ENCODE measurements around the gene PERM1.
"Not testable (repeated sequence)": the region's sequence is repeated elsewhere in the genome, so short reads cannot be mapped to it uniquely, and the experiment has no call there.

Gene PERM1

DNA sequence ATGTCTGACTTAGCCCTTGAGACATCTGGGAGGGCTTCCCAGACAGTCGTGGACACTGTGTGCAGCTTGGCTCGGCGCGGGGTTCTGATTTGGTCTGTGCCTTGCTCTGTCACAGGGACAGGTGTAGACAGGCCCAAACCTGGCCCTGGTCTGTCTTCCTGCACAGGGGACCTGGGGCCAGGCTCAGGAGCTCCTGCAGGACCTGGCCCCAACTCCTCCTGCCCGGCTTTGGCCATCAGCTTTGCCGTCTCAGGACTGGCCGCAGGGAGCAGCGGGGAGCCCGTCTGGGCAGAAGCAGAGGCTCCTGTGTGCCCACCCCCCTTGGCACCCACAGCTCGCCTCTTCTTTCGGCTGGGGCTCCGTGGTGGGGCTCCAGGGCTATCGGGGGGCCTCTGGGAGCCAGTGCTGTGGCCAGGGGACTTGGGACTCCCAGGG, 1.7 kb downstream of the PERM1 start:
- peaks cover 38% of the 10 kb centered on the region for H3K27me3 ChIP-seq (ENCODE audit: insufficient read depth, low read length)
- no peaks in the 10 kb centered on the region for H3K9me3 ChIP-seq (ENCODE audit: insufficient read depth, low read depth, low read length)
- H3K27ac ChIP-seq (ENCODE audit: low read length): no peak overlapping the region
- H3K4me3 ChIP-seq (ENCODE audit: low read length): no peak overlapping the region
- no peaks in the 10 kb centered on the region for H3K4me1 ChIP-seq (ENCODE audit: insufficient read depth, low read length)
- no peak overlapping the region for H3K9ac ChIP-seq (ENCODE audit: low read depth, low read length)
- no peaks in the 10 kb centered on the region for H3K36me3 ChIP-seq (ENCODE audit: insufficient read depth, low read depth, low read length)

- Histone ChIP-seq H3K9ac (ENCODE audit: low read depth, low read length) (no peak overlapping the region), H3K9me3 (ENCODE audit: insufficient read depth, low read depth, low read length) (no peaks in the 10 kb centered on the region), H3K36me3 (ENCODE audit: insufficient read depth, low read depth, low read length) (no peaks in the 10 kb centered on the region), H3K27ac (ENCODE audit: low read length) (no peak overlapping the region), H3K4me1 (ENCODE audit: insufficient read depth, low read length) (no peaks in the 10 kb centered on the region), H3K4me3 (ENCODE audit: low read length) (no peak overlapping the region), H3K27me3 (ENCODE audit: insufficient read depth, low read length) (peaks cover 36% of the 10 kb centered on the region)
Measured at GRCh38 chr1:979744-980072, 2.2 kb downstream of the PERM1 start.

- Histone ChIP-seq H3K9me3 (ENCODE audit: insufficient read depth, low read depth, low read length) (no peaks in the 10 kb centered on the region), H3K4me3 (ENCODE audit: low read length) (no peak overlapping the region), H3K36me3 (ENCODE audit: insufficient read depth, low read depth, low read length) (no peaks in the 10 kb centered on the region), H3K27me3 (ENCODE audit: insufficient read depth, low read length) (peaks cover 40% of the 10 kb centered on the region), H3K27ac (ENCODE audit: low read length) (no peak overlapping the region), H3K4me1 (ENCODE audit: insufficient read depth, low read length) (no peaks in the 10 kb centered on the region), H3K9ac (ENCODE audit: low read depth, low read length) (no peak overlapping the region)
Measured at GRCh38 chr1:978835-979743, 2.8 kb downstream of the PERM1 start.

DNA sequence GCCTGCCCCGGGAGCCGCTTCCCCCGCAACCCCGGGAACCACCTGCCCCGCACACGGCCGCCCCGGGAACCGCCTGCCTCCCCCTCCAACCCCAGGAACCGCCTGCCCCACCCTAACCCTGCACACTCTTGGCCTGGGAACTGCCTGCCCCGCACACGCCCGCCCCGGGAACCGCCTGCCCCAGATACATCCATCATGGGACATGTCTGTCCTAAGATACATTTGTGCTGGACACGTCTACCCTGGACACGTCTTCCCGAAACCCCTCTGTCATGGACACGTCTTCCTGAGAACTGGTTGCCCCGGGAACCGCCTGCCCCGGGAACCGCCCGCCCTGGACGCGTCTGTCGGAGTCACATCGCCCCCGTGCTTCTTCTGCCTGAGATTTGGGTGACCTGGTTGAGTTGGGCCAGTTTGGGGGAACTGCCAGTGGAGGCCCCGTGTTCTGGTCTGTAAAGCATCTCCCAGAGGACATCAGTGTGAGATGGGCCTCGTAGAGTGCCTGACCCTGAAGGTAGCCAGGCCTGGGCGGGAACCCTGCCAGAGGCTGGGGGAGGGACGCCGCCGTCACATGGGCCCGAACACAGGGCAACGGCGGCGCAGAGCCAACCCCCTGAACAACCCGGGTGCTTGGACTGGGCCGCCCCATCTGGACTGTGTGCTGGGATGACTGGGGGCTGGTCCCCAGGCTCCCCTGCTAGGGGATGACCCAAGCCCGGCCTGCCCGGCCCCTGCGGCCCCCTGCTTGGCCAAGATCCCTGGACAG, 3.6 kb downstream of the PERM1 start:
- no peaks in the 10 kb centered on the region for H3K9me3 ChIP-seq (ENCODE audit: insufficient read depth, low read depth, low read length)
- no peak overlapping the region for H3K9ac ChIP-seq (ENCODE audit: low read depth, low read length)
- no peaks in the 10 kb centered on the region for H3K4me1 ChIP-seq (ENCODE audit: insufficient read depth, low read length)
- no peak overlapping the region for H3K27ac ChIP-seq (ENCODE audit: low read length)
- no peak overlapping the region for H3K4me3 ChIP-seq (ENCODE audit: low read length)
- H3K36me3 ChIP-seq (ENCODE audit: insufficient read depth, low read depth, low read length): no peaks in the 10 kb centered on the region
- peaks cover 33% of the 10 kb centered on the region for H3K27me3 ChIP-seq (ENCODE audit: insufficient read depth, low read length)

- H3K4me1 ChIP-seq (ENCODE audit: insufficient read depth, low read length); H3K9ac ChIP-seq (ENCODE audit: low read depth, low read length); H3K9me3 ChIP-seq (ENCODE audit: insufficient read depth, low read depth, low read length); H3K36me3 ChIP-seq (ENCODE audit: insufficient read depth, low read depth, low read length); H3K27ac ChIP-seq (ENCODE audit: low read length); H3K4me3 ChIP-seq (ENCODE audit: low read length): not testable (repeated sequence)
- peaks cover 28% of the 10 kb centered on the region for H3K27me3 ChIP-seq (ENCODE audit: insufficient read depth, low read length)
Measured at GRCh38 chr1:976791-977190, 5.1 kb downstream of the PERM1 start.

- no peaks in the 10 kb centered on the region for H3K36me3 ChIP-seq (ENCODE audit: insufficient read depth, low read depth, low read length)
- H3K9ac ChIP-seq (ENCODE audit: low read depth, low read length): no peak overlapping the region
- H3K4me3 ChIP-seq (ENCODE audit: low read length): peak overlapping the region; percentile 50; the same call in 1 of the 2 replicates
- H3K4me1 ChIP-seq (ENCODE audit: insufficient read depth, low read length): no peaks in the 10 kb centered on the region
- H3K27me3 ChIP-seq (ENCODE audit: insufficient read depth, low read length): peaks cover 28% of the 10 kb centered on the region
- H3K27ac ChIP-seq (ENCODE audit: low read length): no peak overlapping the region
- no peaks in the 10 kb centered on the region for H3K9me3 ChIP-seq (ENCODE audit: insufficient read depth, low read depth, low read length)
Measured at GRCh38 chr1:975896-976683, 5.8 kb downstream of the PERM1 start.

DNA sequence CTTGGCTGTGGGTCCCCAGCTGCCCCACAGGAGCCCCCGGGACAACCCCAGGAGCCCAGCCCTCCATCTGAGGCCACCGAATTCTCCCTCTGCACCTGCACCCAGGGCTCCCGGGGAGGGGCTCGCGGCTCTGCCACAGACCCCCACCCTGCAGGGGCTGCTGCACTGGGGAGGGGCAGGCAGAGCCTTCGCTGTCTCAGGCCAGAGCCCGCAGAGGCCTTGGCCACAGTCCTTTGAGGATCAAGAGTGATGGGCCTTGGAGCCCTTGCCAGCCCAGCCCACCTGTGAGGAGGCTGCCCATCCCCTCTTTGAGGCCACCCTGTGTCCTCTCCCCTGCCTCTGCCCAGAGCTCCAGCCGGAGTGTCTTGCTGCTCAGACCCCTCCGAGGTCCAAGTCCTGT, 6.5 kb downstream of the PERM1 start:
- H3K9me3 ChIP-seq (ENCODE audit: insufficient read depth, low read depth, low read length): no peaks in the 10 kb centered on the region
- peaks cover 31% of the 10 kb centered on the region for H3K27me3 ChIP-seq (ENCODE audit: insufficient read depth, low read length)
- H3K4me3 ChIP-seq (ENCODE audit: low read length): no peak overlapping the region
- no peaks in the 10 kb centered on the region for H3K4me1 ChIP-seq (ENCODE audit: insufficient read depth, low read length)
- no peak overlapping the region for H3K9ac ChIP-seq (ENCODE audit: low read depth, low read length)
- H3K36me3 ChIP-seq (ENCODE audit: insufficient read depth, low read depth, low read length): no peaks in the 10 kb centered on the region
- H3K27ac ChIP-seq (ENCODE audit: low read length): no peak overlapping the region

DNA sequence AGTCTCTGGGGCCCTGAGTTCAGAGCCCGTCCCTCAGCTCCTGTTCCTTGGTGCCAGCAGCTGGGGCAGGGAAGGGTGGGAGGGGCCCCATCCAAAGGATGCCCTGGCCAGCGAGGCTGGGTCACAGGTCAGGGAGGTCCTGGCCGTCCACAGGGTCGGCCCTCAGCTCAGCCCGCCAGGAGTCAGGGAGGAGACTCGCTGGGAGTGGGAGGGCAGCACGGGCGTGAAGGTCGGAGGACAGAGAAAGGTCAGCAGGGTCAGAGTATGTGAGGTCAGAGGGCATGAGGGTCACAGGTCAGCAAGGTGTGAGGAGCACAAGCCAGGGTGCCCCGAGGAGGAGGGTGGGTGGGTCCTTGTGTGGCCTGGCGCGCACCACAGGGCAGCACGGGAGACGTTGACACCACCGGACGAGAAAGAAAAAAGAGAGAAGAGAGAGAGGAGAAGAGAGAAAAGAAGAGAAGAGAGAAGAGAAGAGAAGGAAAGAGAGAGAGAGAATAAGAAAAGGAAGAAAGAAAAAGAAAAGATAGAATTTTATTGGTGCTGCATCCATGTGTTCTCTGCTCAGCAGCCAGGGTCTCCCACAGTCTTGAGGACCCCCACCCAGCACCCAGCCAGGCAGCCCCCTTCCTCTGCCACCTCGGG, 7.1 kb downstream of the PERM1 start:
- no peak overlapping the region for H3K4me3 ChIP-seq (ENCODE audit: low read length)
- no peaks in the 10 kb centered on the region for H3K9me3 ChIP-seq (ENCODE audit: insufficient read depth, low read depth, low read length)
- peaks cover 36% of the 10 kb centered on the region for H3K27me3 ChIP-seq (ENCODE audit: insufficient read depth, low read length)
- H3K9ac ChIP-seq (ENCODE audit: low read depth, low read length): no peak overlapping the region
- no peak overlapping the region for H3K27ac ChIP-seq (ENCODE audit: low read length)
- no peaks in the 10 kb centered on the region for H3K36me3 ChIP-seq (ENCODE audit: insufficient read depth, low read depth, low read length)
- H3K4me1 ChIP-seq (ENCODE audit: insufficient read depth, low read length): no peaks in the 10 kb centered on the region

GRCh38 chr1:974293-974640, 7.6 kb downstream of the PERM1 start:
- peaks cover 38% of the 10 kb centered on the region for H3K27me3 ChIP-seq (ENCODE audit: insufficient read depth, low read length)
- no peak overlapping the region for H3K9ac ChIP-seq (ENCODE audit: low read depth, low read length)
- no peaks in the 10 kb centered on the region for H3K9me3 ChIP-seq (ENCODE audit: insufficient read depth, low read depth, low read length)
- no peak overlapping the region for H3K27ac ChIP-seq (ENCODE audit: low read length)
- no peaks in the 10 kb centered on the region for H3K36me3 ChIP-seq (ENCODE audit: insufficient read depth, low read depth, low read length)
- no peak overlapping the region for H3K4me3 ChIP-seq (ENCODE audit: low read length)
- no peaks in the 10 kb centered on the region for H3K4me1 ChIP-seq (ENCODE audit: insufficient read depth, low read length)

DNA sequence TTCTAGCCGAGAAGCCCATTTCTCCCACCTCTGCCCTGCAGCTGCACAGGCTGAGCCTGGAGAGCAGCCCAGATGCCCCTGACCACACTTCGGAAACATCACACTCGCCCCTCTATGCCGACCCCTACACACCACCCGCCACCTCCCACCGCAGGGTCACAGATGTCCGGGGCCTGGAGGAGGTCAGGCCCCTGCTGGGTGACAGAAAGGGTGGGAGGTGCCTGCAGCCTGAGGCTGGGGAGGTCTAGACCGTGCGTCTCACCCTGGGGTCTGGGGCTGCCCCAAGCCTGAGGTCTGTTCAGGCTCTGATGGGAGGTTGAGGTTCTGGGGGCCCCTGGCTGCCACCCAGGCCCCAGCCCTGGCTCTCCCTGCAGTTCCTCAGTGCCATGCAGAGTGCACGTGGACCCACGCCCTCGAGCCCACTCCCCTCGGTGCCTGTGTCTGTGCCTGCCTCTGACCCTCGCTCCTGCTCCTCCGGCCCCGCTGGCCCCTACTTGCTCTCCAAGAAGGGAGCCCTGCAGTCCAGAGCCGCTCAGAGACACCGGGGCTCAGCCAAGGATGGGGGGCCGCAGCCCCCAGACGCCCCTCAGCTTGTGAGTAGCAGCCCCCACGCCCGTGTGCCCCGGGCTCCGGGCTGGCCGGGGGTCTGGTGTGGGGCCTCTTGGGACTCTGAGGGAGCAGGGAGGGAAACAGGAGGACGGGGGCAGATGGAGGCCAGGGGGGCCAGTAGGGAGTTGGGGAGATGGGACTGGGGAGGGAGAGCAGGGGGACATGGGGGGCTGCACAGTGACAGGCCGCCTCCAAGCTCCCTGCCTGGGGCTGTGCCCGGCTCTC, 8.2 kb downstream of the PERM1 start:
- H3K27me3 ChIP-seq (ENCODE audit: insufficient read depth, low read length): peaks cover 43% of the 10 kb centered on the region
- H3K36me3 ChIP-seq (ENCODE audit: insufficient read depth, low read depth, low read length): no peaks in the 10 kb centered on the region
- H3K9ac ChIP-seq (ENCODE audit: low read depth, low read length): no peak overlapping the region
- no peak overlapping the region for H3K27ac ChIP-seq (ENCODE audit: low read length)
- H3K4me3 ChIP-seq (ENCODE audit: low read length): no peak overlapping the region
- H3K4me1 ChIP-seq (ENCODE audit: insufficient read depth, low read length): no peaks in the 10 kb centered on the region
- H3K9me3 ChIP-seq (ENCODE audit: insufficient read depth, low read depth, low read length): no peaks in the 10 kb centered on the region
